ENCODE data around the gene CEP85L.

- TF ChIP-seq CTCF (IDR thresholded peaks at IDR 0.05), result no peak
- TF ChIP-seq EZH2 (IDR thresholded peaks at IDR 0.05), result no peak
- TF ChIP-seq EZH2phosphoT487 (IDR thresholded peaks at IDR 0.05), result no peak
These were observed 73.4 kb downstream of the CEP85L start for GRCh38 chr6:118577972-118578371.
